GF-D8 (cell line): Measurements from ENCODE around the gene OR8G1.
"Not testable (repeated sequence)": the region's sequence is repeated elsewhere in the genome, so short reads cannot be mapped to it uniquely, and the experiment has no call there.

Experiments
- DNase-seq: peaks from one replicate; lab custom pipeline; 2025; lab: John Stamatoyannopoulos, UW

The OR8G1 gene

GRCh38 chr11:124238512-124238911 lies 2.4 kb upstream of the OR8G1 start:
- DNase-seq = no peak

GRCh38 chr11:124249869-124250268 lies 9.0 kb downstream of the OR8G1 start:
- not testable (repeated sequence) for DNase-seq

DNA sequence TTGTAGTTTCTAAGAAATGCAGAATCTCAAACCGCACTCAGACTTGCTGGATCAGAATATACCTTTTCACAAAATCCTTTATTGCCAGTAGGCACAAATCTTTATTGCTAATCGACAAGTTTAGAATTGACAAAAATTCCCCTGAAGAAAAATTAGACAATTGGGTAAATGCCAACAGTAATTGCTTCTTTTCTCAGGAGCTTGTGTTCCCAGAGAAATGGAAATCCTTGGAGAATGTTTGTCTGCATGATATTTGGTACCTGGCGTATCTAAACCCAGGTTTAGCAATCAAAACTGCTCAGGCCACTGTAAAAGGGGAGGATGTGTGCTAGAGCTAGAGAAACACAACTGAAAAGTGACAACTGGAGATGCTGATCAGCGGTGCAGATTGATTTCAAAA lies 15.2 kb downstream of the OR8G1 start, which contains the start of gene OR8G5:
TSS of gene OR8G5 (plus strand) at position 301 of the 400 bp plus-strand sequence. CDS start 8,556 bp downstream, outside the sequence.
- DNase-seq = no peak

- DNase-seq = not testable (repeated sequence)
Measured at GRCh38 chr11:124265041-124265440, 24.1 kb downstream of the OR8G1 start.

GRCh38 chr11:124270886-124271285 lies 30.0 kb downstream of the OR8G1 start:
- DNase-seq = not testable (repeated sequence)

- DNase-seq = no peak
Measured at GRCh38 chr11:124274000-124274399, 33.1 kb downstream of the OR8G1 start.

- peak; percentile 85 for DNase-seq
Measured at GRCh38 chr11:124276081-124276480, 35.2 kb downstream of the OR8G1 start.

DNA sequence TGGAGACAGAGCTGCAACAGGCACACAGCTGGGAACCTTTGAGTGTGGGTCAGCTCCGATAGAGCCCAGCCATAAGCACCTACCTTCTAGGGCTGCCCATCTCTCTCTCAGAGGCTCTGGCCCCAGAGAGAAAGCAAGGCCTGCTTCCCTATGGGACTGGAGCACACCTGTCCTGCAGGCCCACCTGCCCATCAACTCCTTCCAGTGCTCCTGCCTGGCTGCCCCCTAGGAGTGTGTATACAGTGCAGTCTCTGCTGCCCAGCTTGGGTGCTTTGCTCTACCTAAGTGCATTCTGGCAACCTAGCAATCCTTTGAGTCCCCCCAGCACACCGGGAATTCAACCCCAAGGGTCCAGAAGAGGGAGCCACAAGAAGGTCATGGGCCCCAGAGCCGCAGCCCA lies 36.3 kb downstream of the OR8G1 start:
- no peak for DNase-seq

DNA sequence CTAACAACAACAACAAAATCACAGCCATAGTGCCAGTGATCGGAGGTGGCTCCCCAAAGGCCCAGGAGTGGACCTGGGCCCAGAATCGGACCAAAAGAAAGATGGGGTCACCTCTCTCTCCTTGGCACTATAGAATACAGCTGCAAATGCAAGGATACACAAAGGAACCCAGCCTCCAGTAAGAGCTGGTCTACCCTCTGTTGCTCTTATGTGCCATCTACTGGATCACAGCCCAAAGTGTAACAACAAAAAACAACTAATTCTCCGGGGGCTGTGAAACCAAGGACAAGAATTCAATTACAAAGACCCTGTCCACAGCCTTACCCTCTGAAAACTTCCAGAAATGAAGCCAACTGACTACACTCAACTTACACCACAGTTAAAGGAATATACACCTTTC lies 36.9 kb downstream of the OR8G1 start:
- DNase-seq = no peak

GRCh38 chr11:124278261-124278660 lies 37.4 kb downstream of the OR8G1 start:
- no peak for DNase-seq

- DNase-seq = no peak
Measured at GRCh38 chr11:124285610-124286344, 44.9 kb downstream of the OR8G1 start.

- DNase-seq = peak; percentile 42
Measured at GRCh38 chr11:124294687-124295086, 53.8 kb downstream of the OR8G1 start.

- no peak for DNase-seq
Measured at GRCh38 chr11:124296016-124296415, 55.1 kb downstream of the OR8G1 start.

DNA sequence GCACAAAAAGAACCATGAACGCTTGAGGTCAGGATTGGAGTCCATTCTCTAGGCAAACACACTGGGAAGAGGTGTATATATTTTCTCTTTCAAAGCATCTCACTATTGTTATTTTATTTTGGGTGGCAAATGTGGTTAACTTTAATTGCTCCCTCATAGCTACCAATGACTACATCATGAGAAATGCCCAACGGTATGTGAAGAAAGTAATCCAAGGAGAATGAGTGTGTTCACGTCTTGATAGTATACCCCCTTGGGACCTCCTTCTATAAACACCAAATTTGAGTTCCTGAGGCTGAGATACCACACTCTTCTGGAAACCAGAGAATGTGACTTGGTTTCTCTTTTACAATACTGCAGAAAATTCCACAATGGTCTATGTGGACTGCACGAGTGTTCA lies 57.0 kb downstream of the OR8G1 start:
- DNase-seq = no peak

DNA sequence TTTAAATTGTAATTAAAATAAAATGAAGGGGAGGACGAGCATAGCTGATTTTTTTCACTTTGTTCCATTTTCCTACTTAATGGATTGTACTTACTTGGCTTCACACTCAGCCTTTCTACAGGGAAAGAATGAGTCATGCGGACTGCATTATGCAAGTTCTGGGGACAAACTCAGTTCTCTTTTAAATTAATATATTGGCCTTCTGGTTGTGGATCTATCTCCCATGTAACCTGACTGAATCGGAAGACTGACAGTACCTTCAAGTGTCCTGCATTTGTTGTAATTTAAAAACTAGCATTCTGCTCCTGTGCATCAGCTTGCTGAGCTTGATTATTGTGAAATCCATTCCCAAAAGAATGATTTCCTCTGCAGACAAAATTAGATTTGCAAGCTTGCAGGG lies 60.7 kb downstream of the OR8G1 start:
- DNase-seq = no peak

DNA sequence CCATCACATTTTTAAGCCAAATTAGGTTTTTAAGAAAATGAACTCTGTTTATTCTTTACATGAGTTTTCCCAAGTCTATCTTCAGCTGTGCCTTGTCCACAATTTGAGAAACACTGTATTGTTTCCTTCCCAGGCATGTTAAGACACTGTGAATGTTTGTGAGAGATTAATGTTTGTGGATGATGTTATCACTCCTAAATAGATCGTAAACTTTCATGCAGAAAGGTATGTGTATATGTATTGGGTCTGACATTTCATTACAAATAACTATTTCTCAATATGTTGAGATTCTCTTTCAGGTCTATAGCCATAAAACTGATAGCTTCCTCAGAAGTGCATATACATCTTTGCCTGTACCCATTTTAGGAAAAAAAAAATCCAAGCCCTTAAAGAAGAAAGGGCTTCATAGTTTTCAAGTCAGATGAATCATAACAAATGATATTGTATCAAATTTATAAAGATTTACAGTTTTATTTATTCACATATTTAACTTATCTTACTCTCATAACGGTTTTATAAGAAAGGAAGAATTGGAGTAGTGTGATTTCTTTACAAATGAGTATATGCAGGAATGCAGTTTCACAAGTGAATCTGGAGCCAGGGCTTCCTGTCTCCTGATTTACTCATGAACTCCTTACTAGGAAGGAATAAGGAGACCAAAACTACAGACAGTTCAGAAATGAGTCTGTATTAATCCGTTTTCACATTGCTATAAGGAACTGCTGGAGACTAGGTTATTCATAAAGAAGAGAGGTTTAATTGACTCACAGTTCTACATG lies 61.6 kb downstream of the OR8G1 start:
- DNase-seq = no peak
